ENCODE data around the gene CUBN. TPM values are rescaled to one million over a fixed set of nuclear protein-coding genes. Genes with fewer than 3 reads are reported as not detected.

CUBN gene
- total RNA-seq, 6 experiments from 2014 or later: 0.43 to 1.7 (median 1.2) TPM

- no peak overlapping the region for H3K4me3 Mint-ChIP-seq
- H3K9me3 Mint-ChIP-seq: no peaks in the 10 kb centered on the region
- H3K36me3 Mint-ChIP-seq (ENCODE audit: low read depth): peaks cover 4% of the 10 kb centered on the region; the same call in 1 of the 2 replicates
- H3K27ac Mint-ChIP-seq: no peak overlapping the region
- TF ChIP-seq, protein P1, sequence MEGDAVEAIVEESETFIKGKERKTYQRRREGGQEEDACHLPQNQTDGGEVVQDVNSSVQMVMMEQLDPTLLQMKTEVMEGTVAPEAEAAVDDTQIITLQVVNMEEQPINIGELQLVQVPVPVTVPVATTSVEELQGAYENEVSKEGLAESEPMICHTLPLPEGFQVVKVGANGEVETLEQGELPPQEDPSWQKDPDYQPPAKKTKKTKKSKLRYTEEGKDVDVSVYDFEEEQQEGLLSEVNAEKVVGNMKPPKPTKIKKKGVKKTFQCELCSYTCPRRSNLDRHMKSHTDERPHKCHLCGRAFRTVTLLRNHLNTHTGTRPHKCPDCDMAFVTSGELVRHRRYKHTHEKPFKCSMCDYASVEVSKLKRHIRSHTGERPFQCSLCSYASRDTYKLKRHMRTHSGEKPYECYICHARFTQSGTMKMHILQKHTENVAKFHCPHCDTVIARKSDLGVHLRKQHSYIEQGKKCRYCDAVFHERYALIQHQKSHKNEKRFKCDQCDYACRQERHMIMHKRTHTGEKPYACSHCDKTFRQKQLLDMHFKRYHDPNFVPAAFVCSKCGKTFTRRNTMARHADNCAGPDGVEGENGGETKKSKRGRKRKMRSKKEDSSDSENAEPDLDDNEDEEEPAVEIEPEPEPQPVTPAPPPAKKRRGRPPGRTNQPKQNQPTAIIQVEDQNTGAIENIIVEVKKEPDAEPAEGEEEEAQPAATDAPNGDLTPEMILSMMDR (IDR thresholded peaks at IDR 0.05): no peak
- H3K27me3 Mint-ChIP-seq (ENCODE audit: insufficient read depth): no peaks in the 10 kb centered on the region; the same call in 1 of the 2 replicates
- H3K4me1 Mint-ChIP-seq (ENCODE audit: low read depth): peaks cover 27% of the 10 kb centered on the region
- DNase-seq: no peak
Observed at GRCh38 chr10:16910793-16911164, 218.8 kb downstream of the CUBN start.

DNA sequence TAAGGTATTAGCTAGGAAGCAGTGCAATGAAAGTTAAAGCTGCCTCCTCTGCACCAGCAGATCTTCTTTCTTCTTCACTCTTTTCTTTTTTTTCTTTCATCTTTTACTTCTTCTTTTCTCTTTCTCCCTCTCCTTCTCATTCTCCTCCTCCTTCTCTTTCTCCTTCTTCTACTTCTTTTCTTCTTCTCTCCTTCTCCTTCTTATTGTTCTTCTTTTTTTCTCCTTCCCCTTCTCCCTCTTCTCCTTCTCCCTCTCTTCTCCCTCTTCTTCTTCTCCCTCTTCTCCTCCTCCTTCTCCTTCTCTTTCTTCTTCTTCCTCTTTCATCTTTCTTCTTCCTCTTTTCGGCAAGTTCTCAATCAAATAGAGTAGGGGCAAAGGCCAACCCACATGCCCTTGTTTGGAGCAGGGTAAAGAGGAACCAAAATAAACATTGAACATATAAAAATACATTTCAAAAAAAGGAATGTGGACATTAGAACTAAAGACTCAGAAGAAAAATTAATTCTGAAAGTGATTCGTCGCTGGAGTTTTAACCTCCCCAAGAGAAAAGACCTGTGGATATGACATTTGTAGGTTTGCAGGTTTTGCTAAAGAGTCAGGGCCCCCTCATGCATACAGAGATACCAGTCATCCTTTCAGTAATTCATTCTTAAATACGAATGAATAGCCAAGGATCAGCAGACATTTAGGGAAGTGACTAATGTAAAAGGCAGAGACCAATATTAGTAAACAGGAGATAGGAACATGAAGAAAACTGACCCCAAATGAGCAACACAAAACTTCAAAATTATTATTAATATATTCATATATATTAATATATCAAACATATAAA, 219.4 kb downstream of the CUBN start:
- DNase-seq: no peak
- no peaks in the 10 kb centered on the region; the same call in 1 of the 2 replicates for H3K27me3 Mint-ChIP-seq (ENCODE audit: insufficient read depth)
- 0 out of 2 replicates have a peak, but pooled peaks cover 4% of the 10 kb centered on the region for H3K9me3 Mint-ChIP-seq
- TF ChIP-seq, protein P1 (IDR thresholded peaks at IDR 0.05): no peak
- H3K4me1 Mint-ChIP-seq (ENCODE audit: low read depth): peaks cover 29% of the 10 kb centered on the region
- H3K27ac Mint-ChIP-seq: no peak overlapping the region
- H3K4me3 Mint-ChIP-seq: no peak overlapping the region
- H3K36me3 Mint-ChIP-seq (ENCODE audit: low read depth): peaks cover 7% of the 10 kb centered on the region; the same call in 1 of the 2 replicates

DNA sequence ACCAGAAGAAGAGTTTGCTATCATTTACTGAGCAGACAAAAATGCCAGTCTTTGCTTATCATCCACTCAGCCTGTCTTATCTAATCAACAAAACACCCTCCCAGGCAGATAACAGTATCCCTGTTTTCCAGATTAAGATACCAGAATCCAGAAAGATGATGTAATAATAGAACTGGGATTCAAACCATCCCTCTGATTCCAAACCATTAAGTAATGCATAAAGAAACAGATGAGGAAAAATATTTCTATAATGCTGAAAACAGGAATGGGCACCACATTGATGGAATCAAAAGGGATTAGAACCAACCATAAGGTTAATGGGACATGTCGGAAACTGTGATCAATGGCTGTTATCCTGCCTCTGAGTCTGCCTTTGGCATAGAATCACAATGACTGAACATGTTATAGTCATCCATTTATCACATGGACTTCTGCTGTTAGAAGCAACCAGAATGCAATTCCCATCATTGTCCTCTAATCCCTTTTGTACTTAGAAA, 220.3 kb downstream of the CUBN start:
- peaks cover 38% of the 10 kb centered on the region for H3K4me1 Mint-ChIP-seq (ENCODE audit: low read depth)
- H3K27ac Mint-ChIP-seq: no peak overlapping the region
- 0 out of 2 replicates have a peak, but pooled peaks cover 4% of the 10 kb centered on the region for H3K9me3 Mint-ChIP-seq
- peaks cover 12% of the 10 kb centered on the region; the same call in 1 of the 2 replicates for H3K36me3 Mint-ChIP-seq (ENCODE audit: low read depth)
- no peak overlapping the region for H3K4me3 Mint-ChIP-seq
- H3K27me3 Mint-ChIP-seq (ENCODE audit: insufficient read depth): no peaks in the 10 kb centered on the region; the same call in 1 of the 2 replicates
- peak; percentile 15 for DNase-seq
- TF ChIP-seq, protein P1 (IDR thresholded peaks at IDR 0.05): no peak

GRCh38 chr10:16907687-16908086, 221.9 kb downstream of the CUBN start:
- DNase-seq: no peak
- Mint-ChIP-seq H3K4me1 (ENCODE audit: low read depth) (peaks cover 40% of the 10 kb centered on the region), H3K27me3 (ENCODE audit: insufficient read depth) (no peaks in the 10 kb centered on the region; the same call in 1 of the 2 replicates), H3K4me3 (no peak overlapping the region), H3K36me3 (ENCODE audit: low read depth) (peaks cover 14% of the 10 kb centered on the region), H3K9me3 (peaks cover 9% of the 10 kb centered on the region), H3K27ac (no peak overlapping the region)
- TF ChIP-seq, protein P1 (IDR thresholded peaks at IDR 0.05): no peak

- Mint-ChIP-seq H3K4me1 (ENCODE audit: low read depth) (peaks cover 28% of the 10 kb centered on the region), H3K27me3 (ENCODE audit: insufficient read depth) (no peaks in the 10 kb centered on the region), H3K9me3 (peaks cover 13% of the 10 kb centered on the region), H3K27ac (no peak overlapping the region), H3K4me3 (no peak overlapping the region), H3K36me3 (ENCODE audit: low read depth) (peaks cover 18% of the 10 kb centered on the region)
- no peak for DNase-seq
- TF ChIP-seq, protein P1 (IDR thresholded peaks at IDR 0.05): no peak
Observed at GRCh38 chr10:16905320-16905719, 224.3 kb downstream of the CUBN start.

Data from HFFc6 (cell line).